T-cell (primary cell): ENCODE data around the gene KCNQ1OT1. TPM values are rescaled to one million over a fixed set of nuclear protein-coding genes. Genes with fewer than 3 reads are reported as not detected.
A peak's percentile ranks its signal among the peaks of the same experiment; 100 is the strongest.

Experiments
- ATAC-seq, 4 experiments: fragments of 200-7000 bp in 3 of 4; fragments of 150-1000 bp in 1 of 4; cut with Tn5 transposase; replicated peaks in 1 of 4; 1 replicate in 3 of 4; 2 replicates in 1 of 4; pipeline ENCODE4 v1.10.0; 2021; ENCODE audit warnings: moderate library complexity in 3 of 4, mild to moderate bottlenecking in 2 of 4, moderate number of reproducible peaks in 1 of 4
- CTCF ChIA-PET, 2 donors: fragments of 300-600 bp; sonication (Branson Sonifier 250); formaldehyde crosslinking; loops; one replicate each; lab custom pipeline; 2022; ENCODE audit warnings: antibody characterized with exemption in 2 of 2; lab: Charles Lee
- POLR2A ChIA-PET, 2 donors: fragments of 300-600 bp; sonication (Branson Sonifier 250); formaldehyde crosslinking; loops; one replicate each; lab custom pipeline; 2022; ENCODE audit warnings: antibody characterized with exemption in 2 of 2; lab: Charles Lee
- DNase-seq, 35 experiments: peaks; one replicate each; pipeline versions ENCODE4 v3.0.0 to v3.0.0-alpha.2; 2013 to 2023
- H3K27ac ChIP-seq: one replicate; pipeline ENCODE4 v1.5.1; 2013; ENCODE audit warnings: low read length
- H3K27me3 ChIP-seq, 2 experiments: replicated peaks in 1 of 2; 1 replicate in 1 of 2; 2 replicates in 1 of 2; pipeline versions ENCODE4 v1.6.1 to v1.7.0; 2013; ENCODE audit warnings: low read length in 1 of 2, mixed read lengths in 1 of 2; ENCODE audit not compliant: control insufficient read depth in 2 of 2, insufficient read depth in 2 of 2; ENCODE audit errors: extremely low read depth in 1 of 2
- H3K36me3 ChIP-seq, 2 donors: 1 replicate in 1 of 2; 2 replicates in 1 of 2; pipeline versions ENCODE4 v1.6.1 to v1.7.0; 2013; ENCODE audit warnings: low read length in 1 of 2; ENCODE audit not compliant: control insufficient read depth in 2 of 2, insufficient read depth in 1 of 2; ENCODE audit errors: extremely low read depth in 1 of 2
- H3K4me1 ChIP-seq, 2 experiments: 1 replicate in 1 of 2; 2 replicates in 1 of 2; pipeline versions ENCODE4 v1.6.1 to v1.7.0; 2013; ENCODE audit warnings: low read length in 2 of 2, mixed read lengths in 1 of 2; ENCODE audit not compliant: insufficient read depth in 2 of 2, control insufficient read depth in 1 of 2; ENCODE audit errors: extremely low read depth in 1 of 2
- H3K4me3 ChIP-seq, 2 donors: 1 replicate in 1 of 2; 2 replicates in 1 of 2; pipeline versions ENCODE4 v1.5.1 to v1.7.0; 2013; ENCODE audit warnings: mild to moderate bottlenecking in 2 of 2, low read length in 1 of 2, moderate library complexity in 1 of 2; ENCODE audit not compliant: control insufficient read depth in 1 of 2; ENCODE audit errors: extremely low read depth in 1 of 2
- H3K9me3 ChIP-seq: 2 replicates; pipeline ENCODE4 v1.7.0; 2013
- H3K27ac Mint-ChIP-seq, 2 donors: one replicate each; pipeline ENCODE4 v1.8.0; 2020 to 2021; ENCODE audit warnings: mild to moderate bottlenecking in 2 of 2, mixed read lengths in 2 of 2
- H3K27me3 Mint-ChIP-seq, 2 donors: one replicate each; pipeline ENCODE4 v1.8.0; 2021 to 2022; ENCODE audit warnings: mixed read lengths in 2 of 2
- H3K36me3 Mint-ChIP-seq: one replicate; pipeline ENCODE4 v1.8.0; 2021; ENCODE audit warnings: mixed read lengths
- H3K4me1 Mint-ChIP-seq, 3 donors: one replicate each; pipeline ENCODE4 v1.8.0; 2020 to 2022; ENCODE audit warnings: mixed read lengths in 3 of 3, mild to moderate bottlenecking in 1 of 3
- H3K4me3 Mint-ChIP-seq, 3 donors: one replicate each; pipeline ENCODE4 v1.8.0; 2020 to 2022; ENCODE audit warnings: mild to moderate bottlenecking in 3 of 3, mixed read lengths in 3 of 3, moderate library complexity in 3 of 3
- H3K9me3 Mint-ChIP-seq, 3 donors: one replicate each; pipeline ENCODE4 v1.8.0; 2020 to 2022; ENCODE audit warnings: mixed read lengths in 3 of 3
- WGBS: methylation state at CpG from one replicate; pipeline ENCODE4 v1.1.5; 2013; ENCODE audit warnings: missing lambda C conversion rate; ENCODE audit not compliant: insufficient coverage; 5-methylcytosine and 5-hydroxymethylcytosine counted together
- total RNA-seq, 35 experiments: library from RNA in 6 of 35; stranded (reverse) in 6 of 35; fragments of 120-200 nt in 1 of 35; gene quantifications; one replicate each; pipeline versions ENCODE4 v1.2.1 to v1.2.4 and lab custom pipeline; 2013 to 2026

KCNQ1OT1 gene
- total RNA-seq, 5 donors from 2014 or later (not counting 1 experiment from before 2014, with no cell fraction given), result 0.30 to 0.42 (median 0.35) TPM

GRCh38 chr11:2631161-2631560, 68.6 kb downstream of the KCNQ1OT1 start:
- peaks cover 78% of the 10 kb centered on the region for H3K36me3 Mint-ChIP-seq
- peaks cover 21 to 55% (median 42%) of the 10 kb centered on the region in 3 donors for H3K9me3 Mint-ChIP-seq
- ChIA-PET POLR2A (no interaction called here), CTCF (no interaction called here)
- no peaks in the 10 kb centered on the region for H3K4me1 Mint-ChIP-seq
- no CpG with 5 or more reads among the region's 1 CpG for WGBS
- Histone ChIP-seq H3K36me3 (peaks cover 0 to 2% of the 10 kb centered on the region in 2 donors), H3K9me3 (peaks cover 22% of the 10 kb centered on the region), H3K4me1 (no peaks in the 10 kb centered on the region), H3K27ac (no peak overlapping the region), H3K4me3 (no peak overlapping the region), H3K27me3 (no peaks in the 10 kb centered on the region)
- no peak overlapping the region for H3K4me3 Mint-ChIP-seq
- no peak for DNase-seq
- no peak for ATAC-seq
- no peaks in the 10 kb centered on the region for H3K27me3 Mint-ChIP-seq
- no peak overlapping the region for H3K27ac Mint-ChIP-seq

- peaks cover 0 to 2% of the 10 kb centered on the region in 2 donors for H3K36me3 ChIP-seq
- H3K4me1 ChIP-seq, result no peaks in the 10 kb centered on the region
- H3K27me3 ChIP-seq, result no peaks in the 10 kb centered on the region
- no peak overlapping the region for H3K4me3 ChIP-seq
- Mint-ChIP-seq H3K27ac (no peak overlapping the region), H3K36me3 (peaks cover 76% of the 10 kb centered on the region), H3K27me3 (no peaks in the 10 kb centered on the region), H3K4me1 (no peaks in the 10 kb centered on the region), H3K9me3 (peaks cover 21 to 51% (median 38%) of the 10 kb centered on the region in 3 donors), H3K4me3 (no peak overlapping the region)
- ChIA-PET POLR2A (no interaction called here), CTCF (no interaction called here)
- no peak for DNase-seq
- no peak for ATAC-seq
- H3K27ac ChIP-seq, result no peak overlapping the region
- H3K9me3 ChIP-seq, result peaks cover 22% of the 10 kb centered on the region
- WGBS, result no CpG with 5 or more reads among the region's 1 CpG
Measured at GRCh38 chr11:2630679-2631078, 69.1 kb downstream of the KCNQ1OT1 start.

DNA sequence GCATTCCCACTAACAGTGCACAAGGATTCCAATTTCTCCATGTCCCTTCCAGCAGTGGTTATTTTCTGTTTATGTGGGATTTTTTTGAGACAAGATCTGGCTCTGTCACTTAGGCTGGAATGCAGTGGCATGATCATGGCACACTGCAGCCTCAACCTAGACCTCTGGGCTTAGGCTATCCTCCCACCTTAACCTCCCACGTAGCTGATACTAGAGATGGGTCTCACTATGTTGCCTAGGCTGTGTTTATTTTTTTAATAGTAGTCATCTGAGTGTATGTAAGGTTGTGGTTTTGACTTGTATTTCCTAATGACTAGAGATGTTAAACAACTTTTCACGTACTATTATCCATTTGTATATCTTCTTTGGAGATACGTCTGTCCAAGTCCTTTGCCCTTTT, 74.6 kb downstream of the KCNQ1OT1 start:
- Histone ChIP-seq H3K9me3 (peaks cover 8% of the 10 kb centered on the region), H3K27ac (no peak overlapping the region), H3K27me3 (no peaks in the 10 kb centered on the region), H3K4me3 (no peak overlapping the region), H3K36me3 (peaks cover 0 to 2% of the 10 kb centered on the region in 2 donors), H3K4me1 (no peaks in the 10 kb centered on the region)
- Mint-ChIP-seq H3K27me3 (no peaks in the 10 kb centered on the region), H3K36me3 (peaks cover 73% of the 10 kb centered on the region), H3K9me3 (peaks cover 6 to 15% (median 8%) of the 10 kb centered on the region in 3 donors), H3K4me3 (no peak overlapping the region), H3K4me1 (peaks cover 2 to 8% (median 7%) of the 10 kb centered on the region in 3 donors), H3K27ac (no peak overlapping the region)
- CTCF ChIA-PET, result no interaction called here
- no peak for DNase-seq
- no CpG with 5 or more reads among the region's 3 CpGs for WGBS
- POLR2A ChIA-PET, result no interaction called here
- ATAC-seq, result no peak

DNA sequence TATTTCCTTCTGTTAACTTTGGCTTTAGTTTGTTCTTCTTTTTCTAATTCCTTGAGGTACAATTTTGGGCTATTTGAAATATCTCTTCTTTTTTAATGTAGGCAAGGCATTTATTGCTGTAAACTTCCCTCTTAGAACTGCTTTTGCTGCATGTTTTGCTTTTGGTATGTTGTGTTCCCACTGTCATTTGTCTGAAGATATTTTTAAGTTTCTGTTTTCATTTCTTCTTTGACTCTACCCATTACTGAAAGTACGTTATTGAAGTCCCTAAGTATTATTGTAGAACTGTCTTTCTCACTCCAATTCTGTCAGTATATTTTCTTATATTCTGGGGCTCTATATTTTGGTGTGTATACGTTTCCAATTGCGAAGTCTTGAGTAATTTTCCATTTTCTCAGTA, 77.9 kb downstream of the KCNQ1OT1 start:
- Histone ChIP-seq H3K27ac (no peak overlapping the region), H3K36me3 (no peaks in the 10 kb centered on the region), H3K27me3 (no peaks in the 10 kb centered on the region), H3K4me3 (no peak overlapping the region), H3K9me3 (no peaks in the 10 kb centered on the region), H3K4me1 (no peaks in the 10 kb centered on the region)
- ChIA-PET CTCF (no interaction called here), POLR2A (no interaction called here)
- Mint-ChIP-seq H3K36me3 (peaks cover 60% of the 10 kb centered on the region), H3K4me1 (peaks cover 2 to 8% (median 7%) of the 10 kb centered on the region in 3 donors), H3K4me3 (no peak overlapping the region), H3K27me3 (no peaks in the 10 kb centered on the region), H3K9me3 (no peaks in the 10 kb centered on the region), H3K27ac (peak overlapping the region in 1 of 2 donors; percentile 17)
- no peak for ATAC-seq
- DNase-seq, result no peak
- WGBS, result no CpG with 5 or more reads among the region's 3 CpGs

DNA sequence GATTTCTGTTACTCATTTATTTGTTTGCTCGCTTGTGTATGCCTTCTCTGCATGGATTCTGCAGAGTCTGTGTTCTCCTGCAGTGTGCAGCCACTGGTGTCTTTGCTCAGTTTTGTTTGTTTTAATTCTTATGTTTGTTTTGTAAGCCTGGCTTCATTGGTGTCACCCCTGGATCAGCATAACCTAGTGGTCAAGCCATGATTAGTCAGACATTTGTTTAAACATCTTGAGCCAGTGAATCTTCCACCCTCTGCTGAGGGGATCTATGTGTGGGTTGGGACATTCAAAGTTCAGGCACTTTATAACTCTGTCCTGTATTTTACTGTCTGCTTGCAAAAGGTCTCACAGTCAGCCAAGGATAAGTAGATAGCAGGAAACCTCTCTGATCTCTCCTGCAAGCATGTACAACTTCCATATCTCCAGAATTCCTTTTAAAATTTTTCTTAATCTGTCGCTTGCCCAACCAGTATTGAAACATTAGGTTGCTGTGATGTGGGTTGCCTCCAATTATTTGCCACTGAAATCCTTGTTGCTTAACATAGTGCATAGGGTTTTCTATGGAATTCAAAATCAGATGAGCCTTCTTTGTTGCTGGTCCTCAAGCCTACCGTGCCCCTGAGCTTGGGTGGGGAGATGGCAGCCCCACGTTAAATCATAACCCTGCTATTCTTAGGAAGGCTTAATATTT, 86.8 kb downstream of the KCNQ1OT1 start:
- Mint-ChIP-seq H3K4me1 (peaks cover 0 to 2% (median 0%) of the 10 kb centered on the region in 3 donors), H3K27ac (no peak overlapping the region)

DNA sequence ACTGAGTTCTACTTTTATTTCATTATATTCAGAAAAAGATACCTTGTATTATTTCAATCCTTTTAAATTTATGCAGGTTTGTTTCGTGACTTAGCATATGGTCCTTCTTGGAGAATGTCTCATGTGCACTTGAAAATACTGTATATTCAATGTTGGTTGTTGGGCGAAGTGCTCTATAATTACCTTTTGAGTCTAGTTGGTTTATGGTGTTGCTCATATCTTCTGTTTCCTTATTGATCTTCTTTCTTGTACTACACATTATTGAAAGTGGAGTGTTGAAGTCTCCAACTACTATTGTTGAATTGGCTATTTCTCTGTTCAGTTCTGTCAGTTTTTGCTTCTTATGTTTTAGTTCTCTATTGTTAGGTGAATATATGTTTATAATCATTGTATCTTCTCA, 90.4 kb downstream of the KCNQ1OT1 start:
- Histone ChIP-seq H3K4me3 (no peak overlapping the region), H3K36me3 (no peaks in the 10 kb centered on the region), H3K9me3 (peaks cover 3% of the 10 kb centered on the region), H3K27me3 (no peaks in the 10 kb centered on the region), H3K4me1 (no peaks in the 10 kb centered on the region), H3K27ac (no peak overlapping the region)
- WGBS, result no CpG with 5 or more reads among the region's 2 CpGs
- Mint-ChIP-seq H3K9me3 (peaks cover 7 to 27% (median 13%) of the 10 kb centered on the region in 3 donors), H3K27ac (no peak overlapping the region), H3K27me3 (no peaks in the 10 kb centered on the region), H3K4me3 (no peak overlapping the region), H3K4me1 (peaks cover 0 to 2% (median 0%) of the 10 kb centered on the region in 3 donors), H3K36me3 (peaks cover 55% of the 10 kb centered on the region)
- ChIA-PET POLR2A (interaction anchor here in 1 of 2 donors (0.7 kb wide), 1 partner anchor 44 kb away, joined by 5 read pairs; no protein-coding TSS in a partner anchor), CTCF (no interaction called here)
- ATAC-seq (no peak), DNase-seq (no peak)

More for the DNA sequence above, 86.8 kb downstream of the KCNQ1OT1 start:
- no peak overlapping the region for H3K27ac ChIP-seq
- CTCF ChIA-PET, result no interaction called here
- Mint-ChIP-seq H3K4me3 (no peak overlapping the region), H3K9me3 (peaks cover 7 to 27% (median 10%) of the 10 kb centered on the region in 3 donors), H3K27me3 (no peaks in the 10 kb centered on the region), H3K36me3 (peaks cover 46% of the 10 kb centered on the region)
- POLR2A ChIA-PET, result no interaction called here
- no peak overlapping the region for H3K4me3 ChIP-seq
- H3K4me1 ChIP-seq, result no peaks in the 10 kb centered on the region
- H3K36me3 ChIP-seq, result no peaks in the 10 kb centered on the region
- WGBS, result 100% methylated on average over 1 of the region's 4 CpGs
- H3K27me3 ChIP-seq, result no peaks in the 10 kb centered on the region
- H3K9me3 ChIP-seq, result peaks cover 3% of the 10 kb centered on the region
- ATAC-seq (no peak), DNase-seq (no peak)
